GM19193 (cell line): ENCODE measurements around the gene CMTM2.

Source experiments
- POLR2A ChIP-seq: IDR thresholded peaks from 4 replicates; pipeline ENCODE4 v1.6.1; 2011; ENCODE audit not compliant: insufficient read depth, insufficient read length; ENCODE audit errors: extremely low read depth

CMTM2 gene

DNA sequence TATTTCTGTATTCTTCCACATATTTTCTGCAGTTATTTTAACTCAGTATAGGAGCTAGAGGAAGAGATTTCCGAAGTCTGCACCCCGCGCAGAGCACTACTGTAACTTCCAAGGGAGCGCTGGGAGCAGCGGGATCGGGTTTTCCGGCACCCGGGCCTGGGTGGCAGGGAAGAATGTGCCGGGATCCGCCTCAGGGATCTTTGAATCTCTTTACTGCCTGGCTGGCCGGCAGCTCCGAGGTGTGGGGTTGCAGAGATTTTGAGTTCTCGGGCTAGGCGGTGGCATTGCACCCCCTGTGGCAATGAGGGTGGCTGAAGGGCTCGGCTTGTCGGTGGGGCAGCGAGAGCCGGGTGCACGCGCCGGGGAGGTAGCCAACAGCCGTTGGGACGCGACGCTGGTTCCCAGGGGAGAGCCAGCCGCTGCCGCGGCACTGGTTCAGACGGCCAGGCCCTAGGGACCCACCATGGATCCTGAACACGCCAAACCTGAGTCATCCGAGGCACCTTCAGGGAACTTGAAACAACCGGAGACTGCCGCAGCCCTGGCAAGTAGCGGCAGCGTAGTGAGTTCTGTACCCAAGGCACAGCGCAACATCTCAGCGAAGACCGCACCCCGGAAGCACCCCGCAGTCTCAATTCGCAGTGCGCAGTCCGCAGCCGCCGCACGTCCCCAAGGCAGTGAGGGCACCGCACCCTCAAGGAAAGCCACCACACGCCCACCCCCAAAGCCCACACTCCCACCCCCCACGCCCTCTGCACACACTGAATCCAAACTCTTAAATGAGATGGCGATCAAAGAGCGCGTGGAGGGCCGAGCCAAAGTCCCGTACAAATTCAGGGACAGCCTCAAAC is 13.0 kb upstream of the CMTM2 start, which contains the start of gene CMTM1:
Gene CMTM1, plus strand, starts transcription at position 389 of the 851 bp plus-strand sequence. Its CDS starts 75 bp downstream, at position 464.
- TF ChIP-seq POLR2A = no peak

DNA sequence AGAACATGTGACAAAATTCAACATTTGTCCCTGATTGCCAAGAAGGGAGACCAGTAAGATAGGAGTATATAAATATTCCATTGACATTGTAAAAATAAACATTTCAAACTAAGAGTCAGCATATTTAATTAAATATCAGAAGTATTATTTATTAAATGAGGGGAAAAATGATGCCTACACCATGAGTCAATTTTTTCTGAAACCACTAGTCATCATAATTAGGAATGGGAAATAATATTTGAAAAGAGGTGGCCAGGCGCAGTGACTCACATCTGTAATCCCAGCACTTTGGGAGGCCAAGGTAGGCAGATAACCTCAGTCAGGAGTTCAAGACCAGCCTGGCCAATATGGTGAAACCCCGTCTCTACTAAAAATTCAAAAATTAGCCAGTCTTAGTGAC is 10.9 kb upstream of the CMTM2 start:
- TF ChIP-seq POLR2A = no peak

DNA sequence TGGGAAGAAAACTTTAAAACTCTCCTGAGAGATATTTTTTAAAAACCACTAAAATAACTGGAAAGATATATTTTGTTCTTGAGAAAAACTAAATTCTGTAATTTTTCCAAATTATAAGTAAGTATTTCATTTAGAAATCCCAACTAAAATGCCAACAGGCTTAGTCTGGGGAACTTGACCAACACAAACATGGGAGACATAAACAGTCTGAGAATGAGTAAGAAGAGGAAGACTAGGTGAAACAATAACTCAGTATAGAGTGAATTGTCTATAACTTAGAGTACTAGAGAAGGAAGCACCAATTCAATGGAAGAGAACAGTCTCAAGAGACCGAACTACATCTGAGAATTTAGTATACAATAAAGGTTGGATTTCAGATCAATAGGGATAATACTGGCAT is 10.1 kb upstream of the CMTM2 start:
- TF ChIP-seq POLR2A = no peak

DNA sequence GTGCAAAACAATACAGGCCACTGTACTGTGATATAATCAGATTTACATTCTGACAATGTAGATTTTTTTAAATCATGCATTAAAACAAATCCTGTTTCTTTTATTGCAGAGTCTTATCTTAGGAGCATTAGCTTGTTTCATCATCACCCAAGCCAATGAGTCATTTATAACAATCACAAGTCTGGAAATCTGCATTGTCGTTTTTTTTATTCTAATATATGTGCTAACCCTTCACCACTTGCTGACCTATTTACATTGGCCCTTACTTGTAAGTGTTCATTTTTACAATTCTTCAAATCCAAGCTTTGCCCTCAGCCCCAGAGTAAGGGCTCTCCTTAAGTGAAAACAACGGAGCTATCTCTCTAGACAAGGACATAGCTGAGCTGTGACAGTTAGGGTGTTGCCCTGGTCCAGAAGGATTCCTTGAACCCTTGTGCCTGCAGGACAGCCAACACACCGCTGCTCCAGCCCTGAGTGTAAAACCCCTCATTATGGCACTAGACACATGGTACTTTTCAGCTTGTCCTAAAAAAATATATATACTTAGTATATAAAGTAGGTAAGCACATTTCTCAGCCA is 9.3 kb upstream of the CMTM2 start:
- TF ChIP-seq POLR2A = no peak

DNA sequence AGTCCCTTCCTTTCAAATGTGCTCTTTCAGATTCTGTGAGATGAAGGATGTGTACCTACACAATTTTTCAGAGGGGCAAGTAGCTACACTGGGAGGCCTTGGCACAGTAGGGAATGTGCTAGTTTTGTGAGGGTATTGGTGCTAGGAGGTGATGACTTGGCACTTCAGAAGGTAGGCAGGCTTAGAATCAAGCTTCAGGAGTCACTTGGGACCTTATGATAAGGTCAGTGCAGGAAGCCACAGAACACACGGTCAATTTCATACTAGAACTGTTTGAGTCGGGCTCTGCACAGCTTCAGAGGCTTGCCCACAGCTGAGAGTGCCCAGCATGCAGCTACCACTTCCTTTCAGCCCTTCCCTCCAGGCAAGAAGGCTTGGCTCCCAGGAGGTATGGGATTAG is 6.9 kb upstream of the CMTM2 start:
- no peak for TF ChIP-seq POLR2A

DNA sequence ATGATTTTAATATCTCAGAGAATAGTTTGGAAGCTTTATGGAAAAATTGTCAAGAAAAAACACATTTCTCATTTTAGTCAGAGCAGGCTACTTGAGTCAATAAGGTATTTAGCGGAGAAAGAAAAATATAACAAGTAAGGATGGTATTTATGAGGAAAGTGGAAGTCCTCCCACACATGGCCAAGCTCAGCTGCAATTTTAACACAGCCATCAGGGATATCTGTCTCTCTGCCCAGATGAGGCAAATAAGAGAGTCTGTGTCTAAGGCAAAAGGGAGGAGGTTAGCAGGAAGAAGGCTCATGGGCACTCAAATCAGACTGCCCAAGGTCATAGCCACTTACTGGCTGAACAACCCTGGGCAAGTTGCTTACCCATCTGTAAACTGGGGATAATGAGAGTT is 5.2 kb upstream of the CMTM2 start:
- TF ChIP-seq POLR2A = no peak

DNA sequence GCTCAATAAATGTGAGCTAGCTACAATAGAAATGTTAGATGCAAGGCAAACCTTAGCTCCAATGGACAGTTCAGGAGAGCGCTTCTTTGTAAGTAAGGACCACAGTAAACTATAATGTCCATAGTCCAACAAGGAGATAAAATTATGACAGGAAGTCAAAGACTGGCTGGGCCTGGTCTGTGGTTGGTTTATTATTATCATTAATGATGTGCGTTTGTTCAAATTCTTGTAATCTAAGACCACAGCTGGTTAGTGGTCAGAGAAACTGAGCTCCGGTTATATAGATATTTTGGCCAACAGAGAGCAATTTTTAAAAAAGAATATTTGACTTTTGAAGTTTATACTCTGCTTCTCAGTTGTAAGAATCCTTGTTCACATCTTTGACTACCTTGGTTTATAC is 4.7 kb upstream of the CMTM2 start:
- no peak for TF ChIP-seq POLR2A

DNA sequence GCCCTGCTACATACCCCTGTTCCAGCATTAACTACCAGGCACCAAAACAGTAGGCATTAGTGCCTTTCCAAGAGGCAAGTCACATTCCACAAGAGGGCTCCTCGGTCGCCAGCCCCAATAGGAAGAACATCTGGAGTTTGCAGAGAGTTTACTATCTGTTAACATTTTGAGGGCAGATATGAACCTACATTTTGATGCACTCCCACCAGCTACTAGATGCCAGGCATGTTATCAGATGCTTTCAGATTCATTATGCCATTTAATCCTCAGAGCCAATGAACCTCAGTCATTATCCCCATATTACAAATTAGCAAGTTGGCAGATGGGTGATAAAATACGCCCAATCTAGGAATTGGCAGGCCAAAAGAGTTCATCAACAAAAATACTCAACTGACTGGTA is 4.2 kb upstream of the CMTM2 start:
- TF ChIP-seq POLR2A = no peak

DNA sequence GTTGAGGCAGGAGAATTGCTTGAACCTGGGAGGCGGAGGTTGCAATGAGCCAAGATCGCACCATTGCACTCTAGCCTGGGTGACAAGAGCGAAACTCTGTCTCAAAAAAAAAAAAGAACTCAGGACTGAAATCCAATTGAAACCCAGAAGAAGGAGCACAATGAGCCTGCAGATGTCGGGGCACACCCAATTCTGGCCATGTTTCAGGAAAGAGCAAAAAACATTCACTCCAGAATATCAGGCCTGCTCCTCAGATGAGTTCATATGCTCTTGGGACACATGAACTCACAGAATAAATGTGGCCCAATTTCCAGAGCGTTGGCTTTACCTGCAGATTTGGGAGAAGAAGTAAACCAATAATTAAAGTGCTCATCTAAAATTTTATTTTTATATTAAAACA is 3.0 kb upstream of the CMTM2 start:
- TF ChIP-seq POLR2A = no peak

DNA sequence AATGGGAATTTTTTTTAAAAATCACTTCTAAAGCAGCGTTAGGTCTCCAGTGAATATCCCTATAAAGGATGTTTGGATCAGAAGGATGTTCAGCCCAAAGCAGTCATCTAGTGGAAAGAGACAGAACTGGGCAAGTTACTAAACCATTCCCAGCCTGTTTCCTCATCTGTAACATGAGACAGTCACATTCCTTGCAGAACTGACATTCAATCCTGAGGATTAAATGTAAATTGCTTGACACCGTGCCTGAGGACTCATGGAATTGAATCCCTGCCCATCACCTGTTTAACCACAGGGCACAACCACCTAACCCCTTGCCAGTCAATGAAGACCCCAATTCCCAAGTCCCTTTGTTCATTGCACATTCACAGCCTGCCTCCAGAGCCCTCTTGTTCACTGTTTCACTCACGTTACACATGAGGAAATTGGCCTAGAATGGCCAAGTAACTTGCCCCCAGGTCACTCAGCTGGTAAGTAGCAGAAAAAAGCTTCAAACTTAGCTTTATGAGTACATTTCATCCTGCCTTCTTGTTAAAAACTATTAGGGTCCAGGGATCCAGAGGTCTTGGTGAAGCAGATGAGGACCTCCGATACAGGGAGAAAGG is 1.4 kb downstream of the CMTM2 start:
- TF ChIP-seq POLR2A = no peak

DNA sequence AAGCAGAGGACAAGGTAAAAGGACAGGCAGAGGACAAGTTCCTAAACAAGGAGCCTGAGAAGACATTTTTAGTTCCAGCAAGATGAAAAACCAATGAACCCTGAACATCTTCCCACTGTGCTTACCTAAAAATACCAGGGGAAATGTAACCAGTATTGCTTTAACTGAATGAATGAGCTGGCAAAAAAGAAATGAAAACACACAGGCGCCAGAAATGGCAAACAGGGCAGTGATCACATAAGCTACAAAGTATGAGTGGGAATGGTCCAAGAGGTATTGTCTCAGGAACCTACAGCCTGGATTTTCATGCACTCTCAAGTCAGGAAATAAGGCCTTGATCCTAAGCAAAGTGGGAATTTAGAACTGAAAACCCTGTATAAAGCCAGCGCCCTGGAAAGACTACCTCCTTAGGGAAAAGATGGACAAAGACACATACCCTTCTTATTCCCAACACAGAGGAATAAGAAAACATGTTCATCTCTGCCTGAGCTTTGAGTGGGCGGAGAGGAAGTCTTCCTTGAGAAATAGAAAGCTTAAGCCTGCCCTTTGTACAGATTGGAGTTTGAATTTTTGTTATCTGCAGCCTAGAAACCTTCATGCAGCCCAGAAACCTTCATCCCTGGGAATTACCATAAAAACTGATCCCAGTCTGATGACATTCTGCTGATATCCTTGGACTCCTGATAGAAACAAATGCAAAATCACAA is 2.1 kb downstream of the CMTM2 start:
- no peak for TF ChIP-seq POLR2A

DNA sequence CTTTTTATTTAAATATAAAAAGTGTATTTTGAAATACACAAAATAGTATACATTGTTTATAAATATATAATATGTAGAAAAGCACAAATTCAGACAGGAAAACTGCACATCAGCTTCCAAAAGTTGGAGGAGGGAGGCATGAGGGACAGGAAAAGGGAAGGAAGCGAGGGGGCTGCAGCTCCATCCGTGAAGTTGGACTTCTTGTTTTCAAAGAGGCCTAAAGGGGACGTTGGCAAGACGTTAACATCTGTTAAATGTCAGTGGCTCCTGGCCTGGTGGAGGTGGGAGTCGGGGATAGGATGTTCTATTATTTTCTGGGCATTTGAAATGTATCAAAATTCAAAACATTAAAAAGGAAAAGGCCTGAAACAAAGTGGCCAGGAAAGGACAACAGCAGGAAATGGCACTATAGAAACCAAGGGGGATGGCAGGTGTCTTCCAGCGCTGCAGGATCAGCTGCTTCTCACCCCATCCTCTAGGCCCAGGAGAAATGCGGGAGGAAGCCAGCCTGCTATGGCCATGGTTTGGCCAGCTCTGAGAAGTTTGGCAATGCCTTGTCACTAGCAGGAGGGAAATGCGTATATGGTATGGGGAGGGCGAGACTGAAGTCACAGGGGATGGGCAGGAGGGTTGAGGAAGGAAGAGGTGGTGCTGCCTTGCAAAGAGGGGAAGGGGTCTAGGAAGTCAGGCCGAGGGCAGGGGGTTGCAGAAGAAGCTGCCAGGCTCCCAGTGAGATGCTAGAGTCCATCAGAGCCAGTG is 6.4 kb downstream of the CMTM2 start:
- TF ChIP-seq POLR2A = no peak

DNA sequence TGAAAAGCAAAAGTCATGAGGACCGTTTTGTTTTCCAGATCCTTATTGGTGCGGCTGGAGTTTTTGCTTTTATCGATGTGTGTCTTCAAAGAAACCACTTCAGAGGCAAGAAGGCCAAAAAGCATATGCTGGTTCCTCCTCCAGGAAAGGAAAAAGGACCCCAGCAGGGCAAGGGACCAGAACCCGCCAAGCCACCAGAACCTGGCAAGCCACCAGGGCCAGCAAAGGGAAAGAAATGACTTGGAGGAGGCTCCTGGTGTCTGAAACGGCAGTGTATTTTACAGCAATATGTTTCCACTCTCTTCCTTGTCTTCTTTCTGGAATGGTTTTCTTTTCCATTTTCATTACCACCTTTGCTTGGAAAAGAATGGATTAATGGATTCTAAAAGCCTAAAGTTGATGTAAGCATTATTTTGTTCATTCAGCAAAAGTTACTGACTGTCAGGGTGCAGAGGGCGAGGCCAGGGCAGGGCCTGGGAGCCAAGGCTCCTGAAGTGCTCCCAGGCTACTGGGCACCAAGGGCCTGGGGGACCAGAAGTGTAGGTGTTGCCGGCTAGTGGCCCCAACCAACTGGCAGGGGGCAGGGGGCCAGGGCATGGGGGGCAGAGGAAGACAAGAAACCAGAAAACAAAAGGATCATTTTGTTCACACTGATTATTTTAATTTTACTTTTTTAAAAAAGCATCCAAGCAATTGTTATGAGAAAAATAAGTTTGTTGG is 8.8 kb downstream of the CMTM2 start:
- TF ChIP-seq POLR2A = no peak
